RWPE1 (cell line): Measurements from ENCODE around the gene RNPS1.

Experiments
- CTCF ChIA-PET: fragments of 350-600 bp; sonication (Branson Sonifier 250); formaldehyde crosslinking; extraction: SDS; loops from one replicate; lab custom pipeline; 2021; lab: Yijun Ruan, JAX
- POLR2A ChIA-PET: fragments of 400-600 bp; formaldehyde crosslinking; extraction: SDS; loops from one replicate; lab custom pipeline; 2020; ENCODE audit warnings: antibody characterized with exemption; ENCODE audit not compliant: low non-redundant PET; lab: Yijun Ruan, JAX
- DNase-seq: peaks from one replicate; pipeline ENCODE4 v3.0.0; 2012; ENCODE audit warnings: low spot score
- H3K27ac ChIP-seq: fragments of 450-650 bp; 2 replicates; pipeline ENCODE4 v1.5.1; 2017
- CTCF ChIP-seq: fragments of 450-650 bp; conservative IDR thresholded peaks from 2 replicates; pipeline ENCODE4 v1.5.1; 2017; ENCODE audit warnings: low read depth, mild to moderate bottlenecking

Gene RNPS1

GRCh38 chr16:2267913-2268666 is at the start of gene RNPS1:
Gene RNPS1 (minus strand): TSS chr16:2268126. CDS start chr16:2264643, 3,483 bp downstream.
- peak within 1 kb of the TSS; percentile 97 for H3K27ac ChIP-seq
- peak; percentile 95 for DNase-seq
- TF ChIP-seq CTCF, result no peak
- ChIA-PET CTCF (interaction anchor here (0.6 kb wide), 2 partner anchors 94 to 200 kb away, joined by 3 read pairs; no protein-coding TSS in a partner anchor), POLR2A (interaction anchor here (0.6 kb wide), 1 partner anchor 715 kb away, joined by 5 read pairs; no protein-coding TSS in a partner anchor)

GRCh38 chr16:2317231-2318020 is 49.5 kb upstream of the RNPS1 start:
- DNase-seq, result no peak
- no peak for TF ChIP-seq CTCF
- no peak overlapping the region for H3K27ac ChIP-seq
- ChIA-PET CTCF (interaction anchor here (0.7 kb wide), 1 partner anchor 133 kb away, joined by 3 read pairs; no protein-coding TSS in a partner anchor), POLR2A (interaction anchor here (0.6 kb wide), 1 partner anchor 127 kb away, joined by 4 read pairs; no protein-coding TSS in a partner anchor)

- CTCF ChIA-PET, result interaction anchor here (0.7 kb wide), 1 partner anchor 20 kb away, joined by 3 read pairs; no protein-coding TSS in a partner anchor
Observed at GRCh38 chr16:2308089-2308962, 40.4 kb upstream of the RNPS1 start.

GRCh38 chr16:2299915-2300192 is 31.9 kb upstream of the RNPS1 start:
- ChIA-PET POLR2A (no interaction called here), CTCF (no interaction called here)
- TF ChIP-seq CTCF, result no peak
- no peak overlapping the region for H3K27ac ChIP-seq
- no peak for DNase-seq

More at GRCh38 chr16:2308089-2308962, 40.4 kb upstream of the RNPS1 start:
- no peak overlapping the region for H3K27ac ChIP-seq
- DNase-seq, result no peak
- POLR2A ChIA-PET, result no interaction called here
- TF ChIP-seq CTCF, result no peak

GRCh38 chr16:2299121-2299914 is 31.4 kb upstream of the RNPS1 start:
- no peak overlapping the region for H3K27ac ChIP-seq
- TF ChIP-seq CTCF, result no peak
- ChIA-PET POLR2A (no interaction called here), CTCF (interaction anchor here (0.5 kb wide), 1 partner anchor 34 kb away, joined by 3 read pairs; no protein-coding TSS in a partner anchor)
- no peak for DNase-seq
